HUES64 (cell line): ENCODE measurements around the gene CFTR.

Experiments used
- H3K27ac ChIP-seq: 2 replicates; pipeline ENCODE4 v1.7.0; 2013; ENCODE audit warnings: low read depth, low read length, inconsistent platforms
- H3K27me3 ChIP-seq: 2 replicates; pipeline ENCODE4 v1.6.1; 2013; ENCODE audit warnings: mild to moderate bottlenecking, low read length; ENCODE audit not compliant: insufficient read depth
- H3K36me3 ChIP-seq: 2 replicates; pipeline ENCODE4 v1.6.1; 2013; ENCODE audit warnings: mild to moderate bottlenecking, low read length; ENCODE audit not compliant: insufficient read depth
- H3K4me1 ChIP-seq: 2 replicates; pipeline ENCODE4 v1.6.1; 2013; ENCODE audit warnings: mild to moderate bottlenecking, low read length, moderate library complexity; ENCODE audit not compliant: insufficient read depth
- H3K4me3 ChIP-seq: 2 replicates; pipeline ENCODE4 v1.5.1; 2013; ENCODE audit warnings: mild to moderate bottlenecking, low read length, moderate library complexity
- H3K9ac ChIP-seq: 2 replicates; pipeline ENCODE4 v1.6.1; 2013; ENCODE audit warnings: mild to moderate bottlenecking, low read depth, low read length
- H3K9me3 ChIP-seq: 2 replicates; pipeline ENCODE4 v1.6.1; 2013; ENCODE audit warnings: low read depth, low read length; ENCODE audit not compliant: insufficient read depth
- WGBS: fragments of 150-250, 120-280 bp; methylation state at CpG from one replicate; pipeline ENCODE4 v1.1.7; 2013; ENCODE audit warnings: missing lambda C conversion rate; 5-methylcytosine and 5-hydroxymethylcytosine counted together

Gene CFTR

GRCh38 chr7:117621075-117621618, 141.3 kb downstream of the CFTR start:
- Histone ChIP-seq H3K27ac (no peak overlapping the region), H3K4me3 (no peak overlapping the region), H3K9ac (no peak overlapping the region), H3K4me1 (peaks cover 5% of the 10 kb centered on the region; the same call in 1 of the 2 replicates), H3K27me3 (no peaks in the 10 kb centered on the region), H3K36me3 (no peaks in the 10 kb centered on the region), H3K9me3 (no peaks in the 10 kb centered on the region)
- 78% methylated on average over 2 of the region's 2 CpGs for WGBS

GRCh38 chr7:117623606-117624005, 143.8 kb downstream of the CFTR start:
- WGBS: 94% methylated on average over 3 of the region's 4 CpGs
- Histone ChIP-seq H3K9ac (no peak overlapping the region), H3K27ac (no peak overlapping the region), H3K4me1 (peaks cover 5% of the 10 kb centered on the region; the same call in 1 of the 2 replicates), H3K27me3 (no peaks in the 10 kb centered on the region), H3K9me3 (no peaks in the 10 kb centered on the region), H3K4me3 (no peak overlapping the region), H3K36me3 (no peaks in the 10 kb centered on the region)

DNA sequence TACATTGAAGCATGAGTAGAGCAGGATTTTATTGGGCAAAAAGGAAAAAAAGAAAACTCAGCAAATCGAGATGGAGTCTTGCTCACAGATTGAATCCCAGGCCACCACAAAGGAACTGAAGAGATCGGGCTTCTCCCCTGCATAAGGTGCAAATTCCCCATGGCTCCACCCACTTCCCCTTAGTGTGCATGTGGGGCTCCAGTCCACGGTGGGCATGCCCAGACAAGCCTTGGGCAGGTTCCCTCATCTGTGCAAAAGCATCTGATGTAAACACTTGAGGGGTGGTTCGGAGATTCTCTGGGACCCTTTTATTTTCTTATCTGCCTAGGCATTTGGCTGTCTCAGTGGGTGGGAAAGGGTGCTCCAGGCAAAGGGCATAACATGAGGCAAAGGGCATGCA, 150.7 kb downstream of the CFTR start:
- H3K27ac ChIP-seq: no peak overlapping the region
- H3K36me3 ChIP-seq: no peaks in the 10 kb centered on the region
- H3K9me3 ChIP-seq: peaks cover 3% of the 10 kb centered on the region; the same call in 1 of the 2 replicates
- WGBS: 85% methylated on average over 4 of the region's 4 CpGs
- no peak overlapping the region for H3K4me3 ChIP-seq
- H3K4me1 ChIP-seq: peaks cover 12% of the 10 kb centered on the region; the same call in 1 of the 2 replicates
- no peak overlapping the region; the same call in 1 of the 2 replicates for H3K9ac ChIP-seq
- H3K27me3 ChIP-seq: no peaks in the 10 kb centered on the region

- Histone ChIP-seq H3K4me1 (peaks cover 12% of the 10 kb centered on the region; the same call in 1 of the 2 replicates), H3K9me3 (peaks cover 3% of the 10 kb centered on the region; the same call in 1 of the 2 replicates), H3K27ac (no peak overlapping the region), H3K9ac (no peak overlapping the region; the same call in 1 of the 2 replicates), H3K36me3 (no peaks in the 10 kb centered on the region), H3K27me3 (no peaks in the 10 kb centered on the region), H3K4me3 (no peak overlapping the region)
- 97% methylated on average over 1 of the region's 1 CpG for WGBS
These were observed 151.2 kb downstream of the CFTR start for GRCh38 chr7:117630907-117631564.

- Histone ChIP-seq H3K4me3 (no peak overlapping the region), H3K36me3 (no peaks in the 10 kb centered on the region), H3K27me3 (no peaks in the 10 kb centered on the region), H3K27ac (no peak overlapping the region), H3K9ac (no peak overlapping the region), H3K4me1 (peaks cover 12% of the 10 kb centered on the region; the same call in 1 of the 2 replicates), H3K9me3 (peaks cover 3% of the 10 kb centered on the region; the same call in 1 of the 2 replicates)
- 96% methylated on average over 3 of the region's 3 CpGs for WGBS
These were observed 151.8 kb downstream of the CFTR start for GRCh38 chr7:117631652-117632051.

- no peaks in the 10 kb centered on the region for H3K4me1 ChIP-seq
These were observed 158.1 kb downstream of the CFTR start for GRCh38 chr7:117637937-117638336.

GRCh38 chr7:117639966-117640365, 160.1 kb downstream of the CFTR start:
- H3K27ac ChIP-seq: no peak overlapping the region
- H3K9me3 ChIP-seq: no peaks in the 10 kb centered on the region
- no peaks in the 10 kb centered on the region; the same call in 1 of the 2 replicates for H3K4me1 ChIP-seq
- no peak overlapping the region for H3K9ac ChIP-seq
- 88% methylated on average over 2 of the region's 2 CpGs for WGBS
- no peaks in the 10 kb centered on the region for H3K36me3 ChIP-seq
- H3K27me3 ChIP-seq: no peaks in the 10 kb centered on the region
- no peak overlapping the region for H3K4me3 ChIP-seq

More at GRCh38 chr7:117637937-117638336, 158.1 kb downstream of the CFTR start:
- no peak overlapping the region for H3K4me3 ChIP-seq
- H3K27me3 ChIP-seq: no peaks in the 10 kb centered on the region
- H3K9me3 ChIP-seq: peaks cover 3% of the 10 kb centered on the region; the same call in 1 of the 2 replicates
- H3K27ac ChIP-seq: no peak overlapping the region
- no peaks in the 10 kb centered on the region for H3K36me3 ChIP-seq
- H3K9ac ChIP-seq: no peak overlapping the region
- 97% methylated on average over 2 of the region's 2 CpGs for WGBS

GRCh38 chr7:117640465-117640864, 160.6 kb downstream of the CFTR start:
- Histone ChIP-seq H3K27me3 (no peaks in the 10 kb centered on the region), H3K9me3 (no peaks in the 10 kb centered on the region), H3K4me1 (no peaks in the 10 kb centered on the region; the same call in 1 of the 2 replicates), H3K36me3 (no peaks in the 10 kb centered on the region), H3K4me3 (no peak overlapping the region), H3K9ac (no peak overlapping the region), H3K27ac (no peak overlapping the region)

- Histone ChIP-seq H3K36me3 (no peaks in the 10 kb centered on the region), H3K9me3 (no peaks in the 10 kb centered on the region), H3K9ac (no peak overlapping the region), H3K27ac (no peak overlapping the region), H3K4me1 (no peaks in the 10 kb centered on the region; the same call in 1 of the 2 replicates), H3K4me3 (no peak overlapping the region), H3K27me3 (no peaks in the 10 kb centered on the region)
These were observed 165.8 kb downstream of the CFTR start for GRCh38 chr7:117645481-117646165.

- Histone ChIP-seq H3K4me1 (peaks cover 9% of the 10 kb centered on the region), H3K9ac (no peak overlapping the region), H3K4me3 (no peak overlapping the region), H3K27me3 (no peaks in the 10 kb centered on the region), H3K36me3 (no peaks in the 10 kb centered on the region), H3K9me3 (no peaks in the 10 kb centered on the region), H3K27ac (no peak overlapping the region)
- 96% methylated on average over 5 of the region's 5 CpGs for WGBS
These were observed 168.5 kb downstream of the CFTR start for GRCh38 chr7:117648203-117648866.
